Hindlimb muscle (tissue), 1 donor: ENCODE results near the gene ACAP2. TPM values are rescaled to one million over a fixed set of nuclear protein-coding genes. Genes with fewer than 3 reads are reported as not detected.
"Not testable (repeated sequence)": the region's sequence is repeated elsewhere in the genome, so short reads cannot be mapped to it uniquely, and the experiment has no call there.

Experiments
- DNase-seq: peaks from one replicate; pipeline ENCODE4 v3.0.0-alpha.2; 2013
- polyA plus RNA-seq: library from polyadenylated mRNA; unstranded; fragments of 120-200 nt; gene quantifications from one replicate; pipeline ENCODE4 v1.2.1, GENCODE V29; 2013; ENCODE audit not compliant: insufficient read length

The ACAP2 gene
- polyA plus RNA-seq, 1 donor, result 19.4 TPM

DNA sequence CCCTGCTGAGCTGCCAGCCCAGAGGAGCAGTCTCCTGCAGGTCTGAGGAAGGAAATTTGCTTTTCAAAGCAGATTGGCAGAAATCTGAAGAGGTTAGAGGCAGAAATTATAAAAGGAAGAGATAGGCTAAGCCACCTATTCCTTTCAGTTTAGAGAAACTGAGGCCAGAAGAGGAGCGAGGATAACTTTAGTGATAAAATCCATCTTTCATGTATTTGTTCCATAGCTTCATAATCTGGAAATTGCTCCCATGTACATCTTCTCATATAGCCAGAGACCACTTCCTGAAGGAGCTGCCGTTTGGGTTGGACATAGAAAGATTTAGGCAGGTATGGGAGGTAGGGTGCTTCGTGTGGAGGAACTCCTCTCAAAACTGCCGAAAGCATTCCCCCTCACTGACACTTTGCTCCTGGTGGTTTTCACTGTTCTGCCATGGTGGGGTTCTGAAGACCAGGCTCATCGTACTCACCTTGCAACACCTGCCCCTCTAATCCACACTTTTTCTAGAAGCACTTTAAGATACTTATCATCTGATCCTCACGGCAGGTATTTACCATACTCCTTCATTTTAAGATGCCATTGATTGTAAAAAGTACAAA is 670 bp upstream of the ACAP2 start:
- DNase-seq, result no peak

DNA sequence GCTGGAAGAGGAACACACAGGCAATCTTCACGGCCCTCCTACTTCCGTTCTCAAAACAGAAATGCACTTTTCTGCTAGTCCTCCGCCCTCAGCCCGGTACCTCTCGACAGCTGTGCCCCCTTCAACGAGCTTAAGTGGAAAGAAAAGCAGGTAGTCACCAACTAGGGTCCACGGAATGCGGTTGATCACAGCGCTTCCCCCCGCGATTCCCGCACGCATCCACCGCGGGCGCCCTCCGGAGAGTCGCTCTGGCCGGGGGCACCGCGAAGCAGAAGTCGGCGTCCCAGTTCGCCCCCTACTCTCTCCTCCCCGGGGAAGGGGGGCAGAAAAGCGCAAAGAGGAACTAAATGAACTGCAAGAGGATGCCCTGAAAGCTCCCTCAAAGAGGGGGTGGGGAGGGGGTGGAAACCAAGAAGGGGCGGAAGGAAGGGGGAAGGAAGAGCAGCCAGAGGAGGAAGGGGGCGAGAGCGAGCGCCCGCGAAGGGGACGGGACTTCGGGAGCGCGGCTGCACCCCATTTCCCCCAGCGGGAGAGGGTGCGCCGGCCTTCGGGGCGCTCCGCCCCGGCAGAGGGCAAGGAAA is 738 bp downstream of the ACAP2 start:
- DNase-seq, result peak; percentile 45

DNA sequence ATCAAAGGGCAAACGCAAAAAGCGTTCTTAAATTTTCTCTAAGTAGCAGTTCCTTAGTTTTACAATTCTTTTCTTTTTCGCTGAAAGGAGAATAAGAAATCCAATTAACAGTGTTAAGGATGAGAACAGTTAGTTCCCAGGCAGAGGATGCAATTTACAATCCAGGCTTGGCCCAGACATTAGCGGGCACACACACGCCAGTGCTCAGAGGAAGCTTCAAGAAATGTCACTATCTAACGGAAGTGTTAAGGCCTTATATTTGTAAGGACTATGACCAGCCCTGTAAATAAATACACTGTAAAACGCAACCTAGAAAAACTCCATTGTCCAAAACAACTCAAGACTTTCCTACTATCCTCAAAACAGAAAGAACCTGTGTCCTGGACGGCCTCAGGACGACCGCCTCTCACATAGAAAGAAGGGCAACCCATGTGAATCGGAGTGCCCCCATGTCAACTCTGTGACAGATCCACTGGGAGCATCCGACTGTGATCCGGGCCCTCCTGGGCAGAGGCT is 1.3 kb downstream of the ACAP2 start:
- DNase-seq, result peak; percentile 20

GRCh38 chr3:195441051-195441450 is 1.8 kb downstream of the ACAP2 start:
- no peak for DNase-seq

- DNase-seq, result no peak
Measured at GRCh38 chr3:195440379-195440778, 2.4 kb downstream of the ACAP2 start.

DNA sequence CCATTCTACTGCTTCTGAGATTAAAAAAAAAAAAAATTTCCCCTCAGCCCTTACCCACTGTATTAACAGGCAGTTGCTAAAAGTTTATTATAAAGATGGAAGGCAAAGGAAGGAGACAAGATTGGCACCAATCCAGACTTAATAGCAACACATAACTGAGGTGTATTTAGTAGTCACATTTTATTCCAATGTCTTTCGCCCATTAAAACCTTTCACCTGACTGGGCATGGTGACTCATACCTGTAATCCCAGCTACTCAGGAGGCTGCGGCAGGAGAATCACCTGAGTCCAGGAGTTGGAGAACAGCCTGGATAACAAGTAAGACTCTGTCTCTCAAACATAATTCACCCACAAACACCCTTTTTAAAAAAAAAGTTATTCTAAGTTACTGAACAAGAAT is 4.4 kb downstream of the ACAP2 start:
- no peak for DNase-seq

- no peak for DNase-seq
Measured at GRCh38 chr3:195425849-195426248, 17.0 kb downstream of the ACAP2 start.

- DNase-seq, result no peak
Measured at GRCh38 chr3:195423818-195424217, 19.0 kb downstream of the ACAP2 start.

GRCh38 chr3:195421400-195421799 is 21.4 kb downstream of the ACAP2 start:
- no peak for DNase-seq

- DNase-seq, result no peak
Measured at GRCh38 chr3:195416795-195417194, 26.0 kb downstream of the ACAP2 start.

DNA sequence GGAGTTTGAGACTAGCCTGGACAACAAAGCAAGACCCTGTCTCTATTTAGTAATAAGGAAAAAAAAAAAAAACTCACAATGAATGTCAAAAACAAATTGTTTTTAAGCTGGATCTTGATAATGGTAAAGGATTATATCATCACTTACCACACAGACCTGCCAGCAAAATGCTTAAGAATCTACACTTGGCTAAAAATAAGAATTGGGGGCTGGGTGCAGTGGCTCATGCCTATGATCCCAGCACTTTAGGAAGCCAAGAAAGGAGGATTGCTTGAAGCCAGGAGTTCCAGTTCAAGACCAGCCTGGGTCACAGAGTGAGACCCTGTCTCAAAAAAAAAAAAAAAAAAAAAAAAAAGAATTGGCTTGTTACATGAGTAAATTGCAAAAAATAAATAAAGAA is 31.0 kb downstream of the ACAP2 start:
- no peak for DNase-seq

GRCh38 chr3:195410546-195410945 is 32.3 kb downstream of the ACAP2 start:
- no peak for DNase-seq

GRCh38 chr3:195407531-195408409 is 35.0 kb downstream of the ACAP2 start:
- no peak for DNase-seq

- no peak for DNase-seq
Measured at GRCh38 chr3:195405651-195406050, 37.2 kb downstream of the ACAP2 start.

- DNase-seq, result no peak
Measured at GRCh38 chr3:195403841-195404408, 38.9 kb downstream of the ACAP2 start.

DNA sequence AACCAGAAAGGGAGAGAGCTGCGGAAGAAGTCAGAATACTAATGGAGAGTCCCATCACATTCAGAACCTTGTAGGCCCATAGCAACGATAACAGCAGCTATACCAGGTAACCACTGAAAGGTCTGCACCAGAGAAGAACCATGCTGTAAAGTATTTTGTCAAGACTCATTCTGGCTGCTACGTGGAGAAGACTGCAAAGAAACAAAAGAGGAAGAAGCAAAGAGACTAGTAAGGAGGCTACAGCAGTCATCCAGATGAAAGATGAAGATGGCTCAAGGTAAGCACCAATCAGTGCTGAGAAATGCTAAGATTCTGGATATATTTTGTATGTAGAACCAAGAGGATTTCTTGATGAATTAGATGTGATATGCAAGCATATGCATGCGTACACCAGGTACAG is 39.6 kb downstream of the ACAP2 start:
- DNase-seq, result no peak

DNA sequence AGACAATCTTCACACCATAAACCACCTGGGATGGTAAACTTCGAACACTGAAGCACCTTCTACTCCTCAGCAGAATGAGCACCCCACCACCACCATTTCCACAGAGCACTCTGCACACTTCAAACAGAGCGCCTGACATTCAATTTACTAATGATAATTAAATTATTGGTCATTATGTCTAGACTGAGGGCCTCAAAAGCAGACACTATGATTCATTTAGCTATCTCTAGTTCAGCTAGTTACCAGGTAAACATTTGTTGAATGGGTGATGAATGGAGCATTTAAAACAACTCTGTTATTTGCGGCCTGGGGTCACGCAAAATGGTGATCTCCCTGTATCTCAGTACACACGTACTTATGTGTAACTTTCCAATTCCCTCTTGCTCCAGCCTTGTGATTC is 40.9 kb downstream of the ACAP2 start:
- no peak for DNase-seq

DNA sequence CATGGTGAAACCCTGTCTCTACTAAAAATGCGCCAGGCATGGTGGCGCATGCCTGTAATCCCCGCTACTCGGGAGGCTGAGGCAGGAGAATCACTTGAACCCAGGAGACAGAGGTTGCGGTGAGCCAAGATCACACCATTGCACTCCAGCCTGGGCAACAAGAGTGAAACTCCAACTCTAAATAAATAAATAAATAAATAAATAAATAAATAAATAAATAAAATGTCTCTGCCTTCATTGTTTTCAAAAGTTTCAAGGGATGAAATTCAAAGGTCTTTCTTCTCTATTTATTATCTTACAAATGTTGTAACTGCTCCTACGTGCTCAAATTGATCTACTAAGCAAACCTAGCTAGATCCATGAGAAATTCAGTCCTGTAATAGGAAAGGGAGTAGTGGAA is 44.4 kb downstream of the ACAP2 start:
- not testable (repeated sequence) for DNase-seq

DNA sequence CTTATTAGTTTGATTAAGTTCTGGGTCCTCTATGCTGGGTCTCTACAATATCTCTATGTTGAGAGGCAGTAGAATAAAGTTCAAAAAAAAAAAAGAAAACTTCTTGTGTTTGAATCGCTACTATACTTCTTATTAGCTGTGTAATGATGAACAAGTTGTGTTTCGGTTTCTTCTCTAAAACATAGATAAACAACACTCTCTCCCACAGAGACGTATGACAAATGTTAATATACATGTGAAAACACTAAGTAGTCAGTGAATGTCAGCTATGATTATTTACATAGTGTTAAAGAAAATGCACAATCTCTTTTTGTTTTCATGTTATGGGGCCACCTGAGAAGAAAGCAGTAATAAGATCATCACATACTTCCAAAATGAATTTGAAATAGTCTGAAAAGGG is 45.3 kb downstream of the ACAP2 start:
- DNase-seq, result no peak

GRCh38 chr3:195395208-195395816 is 47.5 kb downstream of the ACAP2 start:
- DNase-seq, result no peak

- DNase-seq, result no peak
Measured at GRCh38 chr3:195394700-195395099, 48.1 kb downstream of the ACAP2 start.

GRCh38 chr3:195394024-195394423 is 48.8 kb downstream of the ACAP2 start:
- DNase-seq, result no peak

- no peak for DNase-seq
Measured at GRCh38 chr3:195388380-195388779, 54.4 kb downstream of the ACAP2 start.
